Activated CD8-positive, alpha-beta T cell treated with anti-CD3 and anti-CD28 coated beads, Interleukin-2, amount 10 ng/mL, durations not matched to agents 7 days and 5 days (primary cell): ENCODE data around the gene RAB3C. TPM values are rescaled to one million over a fixed set of nuclear protein-coding genes. Genes with fewer than 3 reads are reported as not detected.

Experiments used
- ATAC-seq: fragments of 150-1000 bp; cut with Tn5 transposase; one replicate; pipeline ENCODE4 v1.10.0; 2021; ENCODE audit warnings: moderate library complexity
- CTCF ChIA-PET: fragments of 350-600 bp; sonication (Branson Sonifier 250); formaldehyde crosslinking; loops from one replicate; lab custom pipeline; 2021; ENCODE audit warnings: antibody characterized with exemption; lab: Charles Lee
- POLR2A ChIA-PET: fragments of 350-600 bp; sonication (Branson Sonifier 250); formaldehyde crosslinking; loops from one replicate; lab custom pipeline; 2021; ENCODE audit warnings: antibody characterized with exemption; lab: Charles Lee
- DNase-seq: peaks from one replicate; pipeline ENCODE4 v3.0.0-alpha.2; 2020
- H3K27ac Mint-ChIP-seq: one replicate; pipeline ENCODE4 v1.8.0; 2021; ENCODE audit warnings: mild to moderate bottlenecking, mixed read lengths
- H3K27me3 Mint-ChIP-seq: one replicate; pipeline ENCODE4 v1.8.0; 2021; ENCODE audit warnings: low read depth, mixed read lengths
- H3K36me3 Mint-ChIP-seq: one replicate; pipeline ENCODE4 v1.8.0; 2021; ENCODE audit warnings: low read depth, mixed read lengths
- H3K4me1 Mint-ChIP-seq: one replicate; pipeline ENCODE4 v1.8.0; 2021; ENCODE audit warnings: low read depth, mixed read lengths
- H3K4me3 Mint-ChIP-seq: one replicate; pipeline ENCODE4 v1.8.0; 2021; ENCODE audit warnings: mild to moderate bottlenecking, mixed read lengths
- H3K9me3 Mint-ChIP-seq: one replicate; pipeline ENCODE4 v1.8.0; 2022; ENCODE audit warnings: mixed read lengths; ENCODE audit not compliant: insufficient read depth
- total RNA-seq, 2 experiments: library from RNA; stranded (reverse); gene quantifications; one replicate each; pipeline ENCODE4 v1.2.3, GENCODE V29; 2021

Gene RAB3C
- total RNA-seq, 2 experiments from 2014 or later = not detected

DNA sequence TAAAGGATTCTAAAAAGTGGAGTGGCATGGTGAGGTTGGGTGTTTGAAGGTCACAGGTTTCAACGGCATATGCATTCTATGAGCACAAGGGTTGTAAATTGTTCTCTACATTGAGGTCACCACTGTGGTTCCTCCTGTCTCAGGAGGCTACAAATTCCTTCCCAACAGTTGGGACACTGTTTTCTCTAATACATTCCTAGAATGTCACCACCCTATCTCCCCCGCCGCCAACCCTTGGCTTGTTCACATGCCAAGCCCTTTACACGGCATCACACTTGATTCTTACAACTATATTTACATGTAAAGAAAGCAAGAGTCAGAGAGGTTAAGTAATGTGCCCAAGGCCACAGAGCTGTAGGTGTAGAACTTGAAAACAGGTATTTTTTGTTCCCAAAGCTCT, 315.1 kb downstream of the RAB3C start:
- CTCF ChIA-PET = interaction anchor here (1.0 to 1.4 kb wide), 5 partner anchors 11 to 482 kb away, joined by 3 to 7 read pairs (median 3); no protein-coding TSS in a partner anchor
- ATAC-seq = no peak

DNA sequence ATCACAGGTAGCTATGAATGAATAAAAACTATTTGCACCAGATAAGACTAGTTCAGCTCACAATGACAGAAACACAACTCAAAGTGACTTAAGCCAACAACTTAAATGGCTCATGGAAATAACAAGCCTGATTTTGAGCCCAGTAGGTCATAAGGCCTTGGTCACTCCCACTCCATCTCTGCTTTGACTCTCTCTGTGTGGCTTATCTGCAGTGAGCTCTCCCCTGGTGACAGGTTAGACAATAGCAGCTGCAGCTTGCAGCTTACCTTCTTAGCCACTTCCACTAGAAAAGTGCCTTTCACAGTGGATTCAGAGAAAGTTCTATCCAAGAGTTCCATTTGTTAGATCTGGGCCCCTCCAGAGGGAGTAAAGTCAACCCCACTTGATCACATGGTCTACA, 315.7 kb downstream of the RAB3C start:
- ChIA-PET POLR2A (interaction anchor here (0.6 kb wide), 1 partner anchor 127 kb away, joined by 3 read pairs; no protein-coding TSS in a partner anchor), CTCF (interaction anchor here (1.0 to 1.4 kb wide), 5 partner anchors 12 to 482 kb away, joined by 3 to 7 read pairs (median 3); no protein-coding TSS in a partner anchor)
- DNase-seq = no peak
- no peaks in the 10 kb centered on the region for H3K36me3 Mint-ChIP-seq
- no peaks in the 10 kb centered on the region for H3K9me3 Mint-ChIP-seq
- H3K4me1 Mint-ChIP-seq = no peaks in the 10 kb centered on the region
- ATAC-seq = no peak
- H3K4me3 Mint-ChIP-seq = no peak overlapping the region
- H3K27me3 Mint-ChIP-seq = peaks cover 10% of the 10 kb centered on the region
- H3K27ac Mint-ChIP-seq = no peak overlapping the region

More for the DNA sequence above, 315.1 kb downstream of the RAB3C start:
- Mint-ChIP-seq H3K4me1 (no peaks in the 10 kb centered on the region), H3K27ac (no peak overlapping the region), H3K4me3 (no peak overlapping the region), H3K9me3 (no peaks in the 10 kb centered on the region), H3K36me3 (no peaks in the 10 kb centered on the region), H3K27me3 (peaks cover 10% of the 10 kb centered on the region)
- no peak for DNase-seq
- POLR2A ChIA-PET = interaction anchor here (0.6 kb wide), 1 partner anchor 127 kb away, joined by 3 read pairs; no protein-coding TSS in a partner anchor

DNA sequence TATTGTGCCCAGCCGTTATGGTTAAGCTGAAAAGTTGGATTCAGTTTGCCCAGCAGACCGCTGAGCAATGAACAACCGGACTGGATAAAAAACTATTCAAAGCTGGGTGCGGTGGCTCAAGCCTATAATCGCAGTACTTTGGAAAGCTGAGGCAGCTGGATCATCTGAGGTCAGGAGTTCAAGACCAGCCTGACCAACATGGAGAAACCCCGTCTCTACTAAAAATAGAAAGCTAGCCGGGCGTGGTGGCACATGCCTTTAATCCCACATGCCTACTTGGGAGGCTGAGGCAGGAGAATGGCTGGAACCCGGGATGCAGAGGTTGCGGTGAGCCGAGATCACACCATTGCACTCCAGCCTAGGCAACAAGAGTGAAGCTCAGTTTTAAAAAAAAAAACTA, 318.4 kb downstream of the RAB3C start:
- ChIA-PET POLR2A (no interaction called here), CTCF (interaction anchor here (2.9 kb wide), 1 partner anchor 15 kb away, joined by 14 read pairs; no protein-coding TSS in a partner anchor)
- DNase-seq (no peak), ATAC-seq (no peak)
- no peaks in the 10 kb centered on the region for H3K9me3 Mint-ChIP-seq
- H3K27me3 Mint-ChIP-seq = peaks cover 13% of the 10 kb centered on the region
- no peaks in the 10 kb centered on the region for H3K36me3 Mint-ChIP-seq
- no peaks in the 10 kb centered on the region for H3K4me1 Mint-ChIP-seq
- H3K27ac Mint-ChIP-seq = no peak overlapping the region
- H3K4me3 Mint-ChIP-seq = no peak overlapping the region

DNA sequence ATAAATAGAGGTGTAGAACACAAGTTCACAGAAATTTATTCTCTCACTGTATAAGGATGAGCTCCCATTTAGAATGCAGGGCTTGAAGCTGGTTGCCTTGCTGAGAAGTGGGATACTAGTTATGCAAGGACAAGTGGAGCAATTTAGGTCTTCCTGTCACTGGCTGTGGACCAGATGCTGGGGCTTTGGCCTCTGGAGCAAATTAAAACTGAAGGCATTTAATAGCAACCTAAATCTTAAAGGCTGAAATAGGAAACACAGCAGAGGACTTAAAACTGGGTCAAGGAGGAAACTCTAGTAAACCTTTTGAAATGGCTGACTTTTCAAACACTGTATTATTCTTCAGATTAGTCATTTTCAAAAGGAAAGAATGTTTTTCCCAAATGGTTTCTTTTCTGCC, 319.4 kb downstream of the RAB3C start:
- no peak overlapping the region for H3K27ac Mint-ChIP-seq
- peaks cover 13% of the 10 kb centered on the region for H3K27me3 Mint-ChIP-seq
- H3K4me1 Mint-ChIP-seq = no peaks in the 10 kb centered on the region
- no peak overlapping the region for H3K4me3 Mint-ChIP-seq
- no peaks in the 10 kb centered on the region for H3K9me3 Mint-ChIP-seq
- no peaks in the 10 kb centered on the region for H3K36me3 Mint-ChIP-seq
- POLR2A ChIA-PET = no interaction called here
- ATAC-seq = no peak
- no peak for DNase-seq
- CTCF ChIA-PET = interaction anchor here (0.6 to 2.9 kb wide), 2 partner anchors 16 to 884 kb away, joined by 3 to 14 read pairs; no protein-coding TSS in a partner anchor

DNA sequence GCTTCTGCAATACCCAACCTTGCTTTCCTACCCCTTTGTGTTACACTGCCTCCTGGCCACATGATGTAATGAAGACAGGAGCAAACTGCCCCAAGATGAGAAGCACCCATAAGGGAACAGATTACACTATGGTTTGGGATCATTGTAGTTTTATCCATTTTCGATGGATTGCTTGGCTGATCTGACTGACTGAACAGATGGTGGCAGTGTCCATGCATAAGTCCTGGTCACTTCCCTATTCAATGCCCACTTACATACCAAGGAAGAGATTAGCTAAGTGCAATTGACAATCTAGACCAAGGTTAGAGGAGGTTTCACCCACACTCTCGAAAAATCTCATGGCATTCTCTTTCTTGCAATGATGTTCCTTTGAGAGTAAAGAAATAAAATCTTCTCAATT, 319.9 kb downstream of the RAB3C start:
- no peak for ATAC-seq
- Mint-ChIP-seq H3K27me3 (peaks cover 13% of the 10 kb centered on the region), H3K9me3 (no peaks in the 10 kb centered on the region), H3K4me1 (no peaks in the 10 kb centered on the region), H3K36me3 (no peaks in the 10 kb centered on the region), H3K4me3 (no peak overlapping the region), H3K27ac (no peak overlapping the region)
- CTCF ChIA-PET = interaction anchor here (0.6 to 2.9 kb wide), 2 partner anchors 16 to 883 kb away, joined by 3 to 14 read pairs; no protein-coding TSS in a partner anchor
- DNase-seq = no peak
- POLR2A ChIA-PET = no interaction called here

DNA sequence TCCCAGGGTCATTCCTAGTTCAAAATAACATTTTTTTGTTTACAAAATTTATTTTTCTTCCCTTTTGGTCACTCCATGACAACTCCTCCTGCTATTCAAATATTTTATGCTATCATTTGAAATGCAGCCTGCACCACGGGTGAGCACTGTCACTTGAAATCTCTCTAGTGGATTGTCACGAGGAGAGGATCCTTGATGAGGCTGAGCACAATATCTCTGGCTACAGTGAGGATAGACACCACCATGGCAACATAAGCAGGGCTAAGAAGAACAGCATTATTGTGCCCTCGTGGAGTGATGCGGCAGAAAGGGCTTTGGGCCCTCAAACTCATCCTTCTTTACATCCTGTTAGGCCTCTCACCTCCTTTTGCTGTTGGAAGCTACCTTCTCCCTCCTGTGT, 321.9 kb downstream of the RAB3C start:
- Mint-ChIP-seq H3K36me3 (no peaks in the 10 kb centered on the region), H3K27ac (no peak overlapping the region), H3K4me1 (no peaks in the 10 kb centered on the region), H3K9me3 (no peaks in the 10 kb centered on the region), H3K4me3 (no peak overlapping the region), H3K27me3 (peaks cover 13% of the 10 kb centered on the region)
- DNase-seq (no peak), ATAC-seq (no peak)
- CTCF ChIA-PET = no interaction called here
- POLR2A ChIA-PET = no interaction called here

DNA sequence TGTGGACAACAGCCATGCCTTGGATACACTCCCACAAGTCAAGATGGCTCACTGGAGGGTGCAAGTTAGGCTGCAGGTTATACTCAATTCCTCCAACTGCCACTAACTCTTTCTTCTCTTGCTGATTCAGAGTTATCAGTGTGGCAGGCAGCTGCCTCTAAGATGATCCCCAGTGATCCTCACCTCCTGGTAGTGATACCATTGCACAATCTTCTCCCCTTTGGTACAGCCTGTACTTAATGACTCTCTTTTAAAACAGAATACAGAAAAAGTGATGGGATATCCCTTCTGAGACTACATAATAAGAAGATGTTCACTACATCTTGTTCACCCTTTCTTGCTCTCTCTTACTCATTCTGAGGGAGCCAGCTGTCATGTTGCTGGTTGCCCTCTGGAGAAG, 323.1 kb downstream of the RAB3C start:
- Mint-ChIP-seq H3K36me3 (no peaks in the 10 kb centered on the region), H3K4me1 (no peaks in the 10 kb centered on the region), H3K27ac (no peak overlapping the region), H3K4me3 (no peak overlapping the region), H3K9me3 (no peaks in the 10 kb centered on the region), H3K27me3 (peaks cover 11% of the 10 kb centered on the region)
- DNase-seq (no peak), ATAC-seq (no peak)
- ChIA-PET POLR2A (no interaction called here), CTCF (interaction anchor here (1.1 kb wide), 1 partner anchor 19 kb away, joined by 3 read pairs; no protein-coding TSS in a partner anchor)

Other genes starting within 250 kb of the RAB3C start
- gene PLK2, start 123.0 kb upstream of the RAB3C start, total RNA-seq = 1 to 10 TPM; 2.2 to 3.3 TPM
- gene GAPT, start 91.6 kb upstream of the RAB3C start, total RNA-seq = not detected